Kidney epithelial cell (primary cell): Measurements from ENCODE around the gene RNF130. TPM values are rescaled to one million over a fixed set of nuclear protein-coding genes. Genes with fewer than 3 reads are reported as not detected.

Source experiments
- DNase-seq: peaks from one replicate; pipeline ENCODE4 v3.0.0-alpha.2; 2010; ENCODE audit warnings: low read depth
- H3K27me3 ChIP-seq: 2 replicates; pipeline ENCODE4 v1.6.0; 2011; ENCODE audit warnings: low read length; ENCODE audit not compliant: control insufficient read depth, insufficient read depth
- H3K36me3 ChIP-seq: 2 replicates; pipeline ENCODE4 v1.5.1; 2011; ENCODE audit warnings: low read length; ENCODE audit not compliant: control insufficient read depth, insufficient read depth
- H3K4me3 ChIP-seq: 2 replicates; pipeline ENCODE4 v1.5.1; 2011; ENCODE audit warnings: low read depth, mild to moderate bottlenecking, control low read depth, low read length
- total RNA-seq: library from RNA; depleted of rRNA; stranded (reverse); fragments of >200 nt; gene quantifications from 2 replicates; pipeline ENCODE4 v1.2.3, GENCODE V29; 2015
- TF ChIP-seq, protein P1 (sequence below): IDR thresholded peaks from 2 replicates; pipeline ENCODE4 v1.5.1; 2011; ENCODE audit warnings: mild to moderate bottlenecking, moderate library complexity, low read length, control low read depth, inconsistent platforms; ENCODE audit not compliant: insufficient read depth, poor library complexity, severe bottlenecking

Gene RNF130
- total RNA-seq, 1 donor from 2014 or later = 42.0 TPM

DNA sequence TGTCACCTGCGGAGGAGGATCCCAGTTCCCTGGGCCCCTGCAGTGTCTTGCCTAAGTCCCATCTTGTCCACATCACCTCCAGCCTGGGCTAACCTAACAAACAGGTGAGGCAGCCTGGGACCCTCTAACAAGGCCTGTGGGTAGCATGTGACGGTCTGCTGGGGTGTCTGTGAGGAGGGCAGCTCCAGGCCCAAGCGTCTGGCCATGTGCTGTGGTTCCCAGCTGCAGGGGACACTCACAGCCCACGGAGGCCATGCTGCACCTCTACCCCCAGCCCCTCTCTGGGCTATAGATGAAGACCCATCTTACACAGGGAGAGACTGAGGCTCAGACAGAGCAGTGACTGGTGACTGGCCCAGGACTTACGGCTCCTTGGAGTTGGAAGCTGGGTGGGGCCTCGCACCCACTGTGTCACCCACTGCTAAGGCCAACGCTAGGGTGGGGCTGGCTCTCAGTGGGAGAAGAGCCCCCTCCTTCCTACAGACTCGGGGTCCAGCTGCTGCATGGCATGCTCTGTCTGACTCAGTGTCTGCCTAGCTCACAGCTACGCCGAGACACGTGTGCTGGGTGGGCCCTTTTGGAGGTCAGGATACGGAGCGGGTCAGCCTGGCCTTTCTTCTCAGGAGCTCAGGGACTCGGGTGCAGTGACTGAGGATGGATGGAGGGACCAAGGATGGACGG lies 40.8 kb upstream of the RNF130 start:
- DNase-seq = no peak
- H3K4me3 ChIP-seq = no peak overlapping the region
- no peaks in the 10 kb centered on the region for H3K36me3 ChIP-seq
- no peaks in the 10 kb centered on the region for H3K27me3 ChIP-seq
- TF ChIP-seq, protein P1, sequence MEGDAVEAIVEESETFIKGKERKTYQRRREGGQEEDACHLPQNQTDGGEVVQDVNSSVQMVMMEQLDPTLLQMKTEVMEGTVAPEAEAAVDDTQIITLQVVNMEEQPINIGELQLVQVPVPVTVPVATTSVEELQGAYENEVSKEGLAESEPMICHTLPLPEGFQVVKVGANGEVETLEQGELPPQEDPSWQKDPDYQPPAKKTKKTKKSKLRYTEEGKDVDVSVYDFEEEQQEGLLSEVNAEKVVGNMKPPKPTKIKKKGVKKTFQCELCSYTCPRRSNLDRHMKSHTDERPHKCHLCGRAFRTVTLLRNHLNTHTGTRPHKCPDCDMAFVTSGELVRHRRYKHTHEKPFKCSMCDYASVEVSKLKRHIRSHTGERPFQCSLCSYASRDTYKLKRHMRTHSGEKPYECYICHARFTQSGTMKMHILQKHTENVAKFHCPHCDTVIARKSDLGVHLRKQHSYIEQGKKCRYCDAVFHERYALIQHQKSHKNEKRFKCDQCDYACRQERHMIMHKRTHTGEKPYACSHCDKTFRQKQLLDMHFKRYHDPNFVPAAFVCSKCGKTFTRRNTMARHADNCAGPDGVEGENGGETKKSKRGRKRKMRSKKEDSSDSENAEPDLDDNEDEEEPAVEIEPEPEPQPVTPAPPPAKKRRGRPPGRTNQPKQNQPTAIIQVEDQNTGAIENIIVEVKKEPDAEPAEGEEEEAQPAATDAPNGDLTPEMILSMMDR = no peak

DNA sequence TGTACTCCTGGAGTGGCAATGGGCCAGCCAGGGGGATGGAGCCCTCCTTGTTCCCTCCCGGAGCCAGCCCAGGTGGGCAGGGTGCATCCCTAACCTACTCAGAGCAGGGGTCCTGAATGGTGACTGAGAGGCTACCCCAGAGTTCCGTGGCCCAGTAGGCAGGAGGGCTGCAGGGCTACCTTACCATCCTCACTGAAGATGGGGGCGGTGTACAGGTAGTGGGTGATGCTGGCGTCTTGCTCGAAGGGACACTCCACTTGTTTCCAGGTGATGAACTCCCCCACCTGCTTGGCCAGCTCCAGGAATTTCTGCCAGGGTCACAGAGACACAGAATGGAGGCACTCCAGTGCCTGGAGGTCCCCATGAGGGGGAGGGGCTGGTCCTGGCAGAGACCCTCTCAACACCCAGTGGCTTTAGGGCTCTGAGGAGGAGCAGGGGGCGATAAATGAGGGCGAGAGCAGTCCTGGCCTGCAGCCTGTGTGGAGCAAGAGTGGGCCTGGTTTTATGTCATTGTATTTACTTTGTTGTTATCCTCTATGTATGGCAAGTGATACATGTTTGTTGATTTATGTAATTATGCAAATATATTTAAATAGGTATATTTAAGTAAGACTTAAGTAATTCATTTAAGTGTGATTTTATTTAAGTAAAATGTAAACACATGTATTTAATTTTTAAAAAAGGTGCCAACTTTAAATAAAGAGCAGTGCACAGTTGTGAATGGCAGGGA lies 39.9 kb upstream of the RNF130 start:
- TF ChIP-seq, protein P1 = no peak
- no peak for DNase-seq

DNA sequence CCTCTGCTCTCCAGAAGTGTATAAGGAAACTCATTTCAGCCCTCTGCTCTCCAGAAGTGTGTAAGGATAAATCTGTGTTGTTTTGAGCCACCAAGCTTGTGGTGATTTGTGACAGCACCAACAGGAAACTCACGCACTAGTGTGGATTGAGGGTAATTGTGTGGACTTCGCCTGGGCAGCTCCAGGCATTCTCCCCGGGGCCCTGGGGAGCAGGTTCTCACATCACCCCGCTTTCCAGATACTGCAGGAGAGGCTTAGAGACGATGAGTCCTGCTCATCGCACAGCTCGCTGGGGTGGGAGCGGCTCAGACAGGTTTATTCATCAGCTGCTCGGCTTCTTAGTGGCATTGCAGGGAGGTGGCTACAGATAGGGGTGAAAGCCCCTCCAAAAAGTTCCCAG lies 38.4 kb upstream of the RNF130 start:
- Histone ChIP-seq H3K4me3 (no peak overlapping the region), H3K27me3 (no peaks in the 10 kb centered on the region), H3K36me3 (no peaks in the 10 kb centered on the region)
- no peak for DNase-seq
- TF ChIP-seq, protein P1 = no peak

More for the DNA sequence above, 39.9 kb upstream of the RNF130 start:
- Histone ChIP-seq H3K36me3 (no peaks in the 10 kb centered on the region), H3K27me3 (no peaks in the 10 kb centered on the region), H3K4me3 (no peak overlapping the region)

DNA sequence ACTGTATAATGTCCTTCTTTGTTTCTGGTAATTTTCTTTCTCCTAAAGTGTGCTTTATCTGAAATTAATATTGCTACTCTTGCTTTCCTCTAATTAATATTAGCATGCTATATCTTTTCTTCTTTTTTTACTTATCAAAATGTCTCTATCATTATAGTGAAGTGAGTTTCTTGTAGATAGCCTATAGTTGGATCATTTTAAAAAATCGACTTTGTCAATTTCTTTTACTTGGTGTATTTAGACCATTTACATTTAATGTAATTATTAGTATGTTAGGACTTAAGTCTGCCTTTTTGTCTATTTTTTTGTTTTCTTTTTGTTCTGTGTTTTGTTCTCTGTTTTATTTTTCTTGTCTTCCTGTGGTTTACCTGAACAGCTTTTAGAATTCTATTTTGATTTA lies 35.4 kb upstream of the RNF130 start:
- TF ChIP-seq, protein P1 = no peak
- H3K4me3 ChIP-seq = no peak overlapping the region
- no peak for DNase-seq
- H3K36me3 ChIP-seq = no peaks in the 10 kb centered on the region
- no peaks in the 10 kb centered on the region for H3K27me3 ChIP-seq

DNA sequence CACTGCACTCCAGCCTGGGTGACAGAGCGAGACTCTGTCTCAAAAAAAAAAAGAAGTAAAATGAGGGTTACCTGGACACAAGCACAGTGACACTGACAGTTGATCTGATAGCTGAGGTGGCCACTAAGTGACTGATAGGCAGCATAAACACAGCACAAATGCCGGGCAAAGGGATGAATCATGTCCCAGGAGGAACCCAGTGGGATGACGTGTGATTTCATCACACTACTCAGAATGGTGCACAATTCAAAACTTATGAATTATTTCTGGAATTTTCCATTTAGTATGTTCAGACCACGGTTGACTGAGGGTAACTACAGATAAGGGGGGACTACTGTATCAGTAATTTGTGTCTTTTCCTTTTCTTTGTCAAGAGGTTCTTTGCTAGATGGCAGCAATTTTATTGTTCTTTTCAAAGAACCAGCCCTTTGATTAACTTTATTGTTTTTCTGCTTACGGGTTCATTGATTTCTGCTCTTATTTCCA lies 34.3 kb upstream of the RNF130 start:
- Histone ChIP-seq H3K4me3 (no peak overlapping the region), H3K36me3 (no peaks in the 10 kb centered on the region), H3K27me3 (no peaks in the 10 kb centered on the region)
- no peak for DNase-seq
- TF ChIP-seq, protein P1 = no peak
